HepG2 (cell line): Measurements from ENCODE around the gene TBC1D22A. TPM values are rescaled to one million over a fixed set of nuclear protein-coding genes. Genes with fewer than 3 reads are reported as not detected.

ENCODE experiments used
- ATAC-seq: fragments of 200-7000 bp; cut with Tn5 transposase; 3 replicates; pipeline ENCODE4 v1.9.1; 2020; ENCODE audit warnings: mild to moderate bottlenecking, moderate library complexity
- BruUV-seq: library from RNA; stranded (reverse); fragments of 400-500 nt; replicated peaks from 2 replicates; lab custom pipeline; 2021; lab: Mats Ljungman, UMichigan
- CTCF ChIA-PET: fragments of 300-600 bp; formaldehyde crosslinking; extraction: SDS; loops from one replicate; lab custom pipeline; 2021; ENCODE audit warnings: low total read pairs, inconsistent platforms, low intra/inter-chr PET ratio; lab: Yijun Ruan, JAX
- POLR2A ChIA-PET: fragments of 350-600 bp; sonication (Branson Sonifier 250); formaldehyde crosslinking; loops from one replicate; lab custom pipeline; 2020; ENCODE audit warnings: antibody characterized with exemption, inconsistent platforms; lab: Yijun Ruan, JAX
- DNase-seq: peaks from one replicate; pipeline ENCODE4 v3.0.0-alpha.2; 2015; ENCODE audit warnings: low spot score
- FAIRE-seq: peaks from 3 replicates; lab custom pipeline; 2011; peaks lifted over from hg19 to GRCh38; lab: Jason Lieb, UNC
- H2AFZ ChIP-seq: one replicate; pipeline ENCODE4 v1.6.1; 2011; ENCODE audit warnings: low read length, inconsistent platforms
- H3K27ac ChIP-seq: fragments of 300-600 bp; 3 replicates; pipeline ENCODE4 v1.8.0; 2011; ENCODE audit warnings: mixed run types, mild to moderate bottlenecking, mixed read lengths, low read length, inconsistent platforms; ENCODE audit not compliant: insufficient read depth; ENCODE audit errors: extremely low read length
- H3K27me3 ChIP-seq, 2 experiments: fragments of 200-600 bp in 1 of 2; 2 replicates in 1 of 2; 3 replicates in 1 of 2; pipeline versions ENCODE4 v1.6.0 to v1.8.0; 2011; ENCODE audit warnings: low read length in 2 of 2, mild to moderate bottlenecking in 2 of 2, moderate library complexity in 2 of 2, inconsistent platforms in 1 of 2; ENCODE audit not compliant: insufficient read depth in 2 of 2, control insufficient read depth in 1 of 2
- H3K36me3 ChIP-seq, 2 experiments: fragments of 200-600 bp in 1 of 2; replicated peaks in 1 of 2; 2 replicates in 1 of 2; 3 replicates in 1 of 2; pipeline versions ENCODE4 v1.5.1 to v1.8.0; 2011; ENCODE audit warnings: low read length in 2 of 2, inconsistent platforms in 1 of 2; ENCODE audit not compliant: insufficient read depth in 2 of 2, control insufficient read depth in 1 of 2
- H3K4me1 ChIP-seq: 2 replicates; pipeline ENCODE4 v1.5.1; 2012; ENCODE audit warnings: low read length, inconsistent platforms; ENCODE audit not compliant: insufficient read depth
- H3K4me2 ChIP-seq: 2 replicates; pipeline ENCODE4 v1.6.0; 2011; ENCODE audit warnings: low read depth, low read length, inconsistent platforms
- H3K4me3 ChIP-seq, 3 experiments: fragments of 200-600 bp in 1 of 3; sonication (generic), shearing (Covaris generic) in 1 of 3; replicated peaks in 1 of 3; 2 replicates each; pipeline ENCODE4 v1.5.1; 2011 to 2016; ENCODE audit warnings: low read length in 3 of 3, inconsistent platforms in 2 of 3, low read depth in 2 of 3, mild to moderate bottlenecking in 2 of 3, control low read depth in 1 of 3, mixed read lengths in 1 of 3; ENCODE audit not compliant: insufficient read depth in 1 of 3
- H3K79me2 ChIP-seq: one replicate; pipeline ENCODE4 v1.6.1; 2011; ENCODE audit warnings: low read length, inconsistent platforms; ENCODE audit not compliant: insufficient read depth
- H3K9ac ChIP-seq: 2 replicates; pipeline ENCODE4 v1.6.0; 2011; ENCODE audit warnings: mild to moderate bottlenecking, low read depth, low read length, inconsistent platforms; ENCODE audit not compliant: insufficient read depth
- H3K9me3 ChIP-seq: 2 replicates; pipeline ENCODE4 v1.5.1; 2012; ENCODE audit warnings: mild to moderate bottlenecking, low read length
- H4K20me1 ChIP-seq: 2 replicates; pipeline ENCODE4 v1.6.0; 2011; ENCODE audit warnings: inconsistent platforms, mild to moderate bottlenecking, low read length, moderate library complexity; ENCODE audit not compliant: insufficient read depth
- CHCHD3 ChIP-seq: sonication (generic); formaldehyde crosslinking; IDR thresholded peaks from 2 replicates; pipeline ENCODE4 v1.8.0; 2022; ENCODE audit warnings: mild to moderate bottlenecking, missing genetic modification reagents, moderate library complexity
- CHD4 ChIP-seq: fragments of 200-600 bp; sonication (generic); IDR thresholded peaks from 2 replicates; pipeline ENCODE4 v1.7.0; 2017; ENCODE audit warnings: mild to moderate bottlenecking, low read length, borderline replicate concordance
- MEIS2 ChIP-seq: sonication (generic); formaldehyde crosslinking; IDR thresholded peaks from 2 replicates; pipeline ENCODE4 v1.9.0; 2021; ENCODE audit warnings: mild to moderate bottlenecking, missing genetic modification reagents
- NFE2L2 ChIP-seq: fragments of 150-350 bp; IDR thresholded peaks from 2 replicates; pipeline ENCODE4 v1.6.1; 2014; ENCODE audit warnings: low read length
- PHB2 ChIP-seq: fragments of 450-650 bp; IDR thresholded peaks from 2 replicates; pipeline ENCODE4 v1.6.1; 2018; ENCODE audit not compliant: partially characterized antibody
- RXRB ChIP-seq: IDR thresholded peaks from 2 replicates; pipeline ENCODE4 v1.6.1; 2016; ENCODE audit warnings: borderline replicate concordance, missing genetic modification reagents, missing compliant biosample characterization
- TIGD3 ChIP-seq: sonication (generic); formaldehyde crosslinking; IDR thresholded peaks from 2 replicates; pipeline ENCODE4 v1.5.1; 2020; ENCODE audit warnings: mild to moderate bottlenecking, missing genetic modification reagents, borderline replicate concordance
- ZBTB46 ChIP-seq: sonication (generic); formaldehyde crosslinking; IDR thresholded peaks from 2 replicates; pipeline ENCODE4 v1.4.0; 2020; ENCODE audit warnings: mild to moderate bottlenecking, missing genetic modification reagents, borderline replicate concordance
- ZKSCAN1 ChIP-seq: fragments of 150-350 bp; IDR thresholded peaks from 2 replicates; pipeline ENCODE4 v1.6.1; 2014; ENCODE audit warnings: low read length
- ZSCAN12 ChIP-seq: sonication (generic); formaldehyde crosslinking; IDR thresholded peaks from 2 replicates; pipeline ENCODE4 v1.9.0; 2021; ENCODE audit warnings: mild to moderate bottlenecking, missing genetic modification reagents
- WGBS: methylation state at CpG from one replicate; pipeline ENCODE4 v1.1.6; 2017; ENCODE audit warnings: low lambda C conversion rate; 5-methylcytosine and 5-hydroxymethylcytosine counted together
- in situ Hi-C: cut with HindIII; loops from 2 replicates; pipeline ENCODE4 v1.10.0; 2017; ENCODE audit warnings: low pct_unique_long_range_greater_than_20kb; ENCODE audit not compliant: extremely low pct_ligation_motif_present
- intact Hi-C: fragments of 100-400 bp; cut with micrococcal nuclease; formaldehyde crosslinking; loops from one replicate; pipeline ENCODE4 v1.10.0; 2022; ENCODE audit not compliant: unreplicated experiment
- polyA plus RNA-seq, 8 experiments: library from polyadenylated mRNA; depleted of rRNA in 3 of 8; stranded (reverse) in 7 of 8; unstranded in 1 of 8; fragments of >200 nt; fragmentation: Illumina TruSeq in 4 of 8; extraction: Trizol in 4 of 8; gene quantifications; 2 replicates each; pipeline versions ENCODE4 v1.2.1 to v1.2.3, GENCODE V29; 2011 to 2016; ENCODE audit warnings: low read depth in 4 of 8, missing spikeins in 1 of 8, mixed read lengths in 1 of 8; ENCODE audit not compliant: insufficient read depth in 1 of 8
- total RNA-seq, 5 experiments: library from RNA; depleted of rRNA; stranded (reverse); fragments of >200 nt; fragmentation: Illumina TruSeq; extraction: Trizol; gene quantifications; 2 replicates each; pipeline ENCODE4 v1.2.3, GENCODE V29; 2016; ENCODE audit warnings: low read depth in 1 of 5
- TF ChIP-seq, protein P1 (sequence below): IDR thresholded peaks from 2 replicates; pipeline ENCODE4 v1.6.1; 2016

TBC1D22A gene
- total and polyA plus RNA-seq, 2 of the 13 experiments (the other 11 are each of a cell fraction or from before 2014, with no cell fraction given), result 17.3 to 18.0 TPM

- H3K27me3 ChIP-seq, result no peaks in the 10 kb centered on the region
- no peak overlapping the region for H3K27ac ChIP-seq
- POLR2A ChIA-PET, result no interaction called here
- CTCF ChIA-PET, result no interaction called here
- no peak for ATAC-seq
- no peak overlapping the region for H3K4me3 ChIP-seq
- peaks cover 3 to 12% of the 10 kb centered on the region in 2 experiments; a peak in 2 of 5 replicates for H3K36me3 ChIP-seq
- no peak for FAIRE-seq
- no peaks in the 10 kb centered on the region for H3K9me3 ChIP-seq
- H3K4me1 ChIP-seq, result no peaks in the 10 kb centered on the region
- DNase-seq, result no peak
- BruUV-seq, result no TSS peak
- H2AFZ ChIP-seq, result no peak overlapping the region
- in situ Hi-C loops, result no loop called here
- H3K9ac ChIP-seq, result no peak overlapping the region
- H4K20me1 ChIP-seq, result no peaks in the 10 kb centered on the region
- no peaks in the 10 kb centered on the region for H3K79me2 ChIP-seq
- intact Hi-C loops, result no loop called here
- 96% methylated on average over 10 of the region's 10 CpGs for WGBS
- H3K4me2 ChIP-seq, result no peak overlapping the region
- TF ChIP-seq, protein P1, sequence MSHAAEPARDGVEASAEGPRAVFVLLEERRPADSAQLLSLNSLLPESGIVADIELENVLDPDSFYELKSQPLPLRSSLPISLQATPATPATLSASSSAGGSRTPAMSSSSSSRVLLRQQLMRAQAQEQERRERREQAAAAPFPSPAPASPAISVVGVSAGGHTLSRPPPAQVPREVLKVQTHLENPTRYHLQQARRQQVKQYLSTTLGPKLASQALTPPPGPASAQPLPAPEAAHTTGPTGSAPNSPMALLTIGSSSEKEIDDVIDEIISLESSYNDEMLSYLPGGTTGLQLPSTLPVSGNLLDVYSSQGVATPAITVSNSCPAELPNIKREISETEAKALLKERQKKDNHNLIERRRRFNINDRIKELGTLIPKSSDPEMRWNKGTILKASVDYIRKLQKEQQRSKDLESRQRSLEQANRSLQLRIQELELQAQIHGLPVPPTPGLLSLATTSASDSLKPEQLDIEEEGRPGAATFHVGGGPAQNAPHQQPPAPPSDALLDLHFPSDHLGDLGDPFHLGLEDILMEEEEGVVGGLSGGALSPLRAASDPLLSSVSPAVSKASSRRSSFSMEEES (CRISPR knock-in tag), result no peak
- TF ChIP-seq TIGD3 (CRISPR knock-in tag) (no peak), ZSCAN12 (CRISPR knock-in tag) (no peak), ZBTB46 (CRISPR knock-in tag) (no peak), MEIS2 (CRISPR knock-in tag) (no peak), CHCHD3 (CRISPR knock-in tag) (no peak), PHB2 (no peak), ZKSCAN1 (no peak), CHD4 (no peak), NFE2L2 (no peak), RXRB (no peak)
These were observed 302.0 kb downstream of the TBC1D22A start for GRCh38 chr22:47064416-47064815.
